Neural progenitor cell (in vitro differentiated cells): Measurements from ENCODE around the gene ASTN2. TPM values are rescaled to one million over a fixed set of nuclear protein-coding genes. Genes with fewer than 3 reads are reported as not detected.

Experiments used
- DNase-seq: peaks from one replicate; pipeline ENCODE4 v3.0.0-alpha.2; 2016; ENCODE audit warnings: low spot score
- H2AFZ ChIP-seq: fragments of 200-600 bp; sonication (generic); replicated peaks from 2 replicates; pipeline ENCODE4 v1.6.1; 2016; ENCODE audit warnings: antibody characterized with exemption
- H3F3A ChIP-seq: fragments of 200-600 bp; sonication (generic); 2 replicates; pipeline ENCODE4 v1.6.1; 2016; ENCODE audit warnings: antibody characterized with exemption, low read depth
- H3K27ac ChIP-seq: fragments of 200-600 bp; sonication (generic); 2 replicates; pipeline ENCODE4 v1.5.1; 2016; ENCODE audit warnings: mild to moderate bottlenecking
- H3K27me3 ChIP-seq: fragments of 200-600 bp; sonication (generic); 2 replicates; pipeline ENCODE4 v1.6.1; 2016; ENCODE audit warnings: mild to moderate bottlenecking, moderate library complexity
- H3K36me3 ChIP-seq: fragments of 200-600 bp; sonication (generic); 2 replicates; pipeline ENCODE4 v1.5.1; 2016
- H3K4me1 ChIP-seq: fragments of 200-600 bp; sonication (generic); 2 replicates; pipeline ENCODE4 v1.6.1; 2016; ENCODE audit warnings: mixed run types
- H3K4me2 ChIP-seq: fragments of 200-600 bp; sonication (generic); 2 replicates; pipeline ENCODE4 v1.6.1; 2016
- H3K4me3 ChIP-seq: fragments of 200-600 bp; sonication (generic); 2 replicates; pipeline ENCODE4 v1.5.1; 2016
- H3K79me2 ChIP-seq: fragments of 200-600 bp; sonication (generic); 2 replicates; pipeline ENCODE4 v1.6.1; 2016; ENCODE audit warnings: low read depth
- H3K9ac ChIP-seq: fragments of 200-600 bp; sonication (generic); 2 replicates; pipeline ENCODE4 v1.6.1; 2016
- H3K9me3 ChIP-seq: fragments of 200-600 bp; sonication (generic); 2 replicates; pipeline ENCODE4 v1.5.1; 2016; ENCODE audit warnings: low read depth
- H4K20me1 ChIP-seq: fragments of 200-600 bp; sonication (generic); 2 replicates; pipeline ENCODE4 v1.6.1; 2016; ENCODE audit warnings: low read depth
- H3K27ac Mint-ChIP-seq: 3 replicates; pipeline ENCODE4 v1.8.0; 2021; ENCODE audit warnings: mixed read lengths
- H3K27me3 Mint-ChIP-seq: 2 replicates; pipeline ENCODE4 v1.8.0; 2022; ENCODE audit warnings: low read depth, mild to moderate bottlenecking, inconsistent platforms, moderate library complexity, mixed read lengths; ENCODE audit not compliant: insufficient read depth
- H3K36me3 Mint-ChIP-seq: 3 replicates; pipeline ENCODE4 v1.8.0; 2021; ENCODE audit warnings: mixed read lengths
- H3K4me1 Mint-ChIP-seq: 3 replicates; pipeline ENCODE4 v1.8.0; 2021; ENCODE audit warnings: mixed read lengths
- H3K4me3 Mint-ChIP-seq: 3 replicates; pipeline ENCODE4 v1.8.0; 2021; ENCODE audit warnings: mild to moderate bottlenecking, moderate library complexity, mixed read lengths
- H3K9me3 Mint-ChIP-seq: 3 replicates; pipeline ENCODE4 v1.8.0; 2020; ENCODE audit warnings: mixed read lengths
- EZH2 ChIP-seq: fragments of 200-600 bp; sonication (generic); IDR thresholded peaks from 2 replicates; pipeline ENCODE4 v1.6.1; 2017; ENCODE audit warnings: antibody characterized with exemption, mild to moderate bottlenecking, moderate library complexity
- EZH2phosphoT487 ChIP-seq: fragments of 200-600 bp; sonication (generic); IDR thresholded peaks from 2 replicates; pipeline ENCODE4 v1.6.1; 2017; ENCODE audit warnings: antibody characterized with exemption
- total RNA-seq: library from RNA; depleted of rRNA; stranded (reverse); fragments of >200 nt; gene quantifications from 2 replicates; pipeline ENCODE4 v1.2.3, GENCODE V29; 2015; ENCODE audit warnings: low replicate concordance
- TF ChIP-seq, protein P1 (sequence below): fragments of 200-600 bp; sonication (generic); IDR thresholded peaks from 2 replicates; pipeline ENCODE4 v1.5.1; 2017; ENCODE audit warnings: antibody characterized with exemption, mild to moderate bottlenecking

Gene ASTN2
- total RNA-seq, 1 donor from 2014 or later = 8.0 TPM

GRCh38 chr9:117435630-117436261 lies 20.9 kb upstream of the ASTN2 start:
- H3K9me3 ChIP-seq = no peaks in the 10 kb centered on the region
- no peak overlapping the region for H3K4me3 Mint-ChIP-seq
- H3K27me3 Mint-ChIP-seq = peaks cover 2% of the 10 kb centered on the region
- no peaks in the 10 kb centered on the region for H3K36me3 Mint-ChIP-seq
- H3K4me3 ChIP-seq = no peak overlapping the region
- TF ChIP-seq EZH2 = no peak
- no peak for TF ChIP-seq EZH2phosphoT487
- TF ChIP-seq, protein P1, sequence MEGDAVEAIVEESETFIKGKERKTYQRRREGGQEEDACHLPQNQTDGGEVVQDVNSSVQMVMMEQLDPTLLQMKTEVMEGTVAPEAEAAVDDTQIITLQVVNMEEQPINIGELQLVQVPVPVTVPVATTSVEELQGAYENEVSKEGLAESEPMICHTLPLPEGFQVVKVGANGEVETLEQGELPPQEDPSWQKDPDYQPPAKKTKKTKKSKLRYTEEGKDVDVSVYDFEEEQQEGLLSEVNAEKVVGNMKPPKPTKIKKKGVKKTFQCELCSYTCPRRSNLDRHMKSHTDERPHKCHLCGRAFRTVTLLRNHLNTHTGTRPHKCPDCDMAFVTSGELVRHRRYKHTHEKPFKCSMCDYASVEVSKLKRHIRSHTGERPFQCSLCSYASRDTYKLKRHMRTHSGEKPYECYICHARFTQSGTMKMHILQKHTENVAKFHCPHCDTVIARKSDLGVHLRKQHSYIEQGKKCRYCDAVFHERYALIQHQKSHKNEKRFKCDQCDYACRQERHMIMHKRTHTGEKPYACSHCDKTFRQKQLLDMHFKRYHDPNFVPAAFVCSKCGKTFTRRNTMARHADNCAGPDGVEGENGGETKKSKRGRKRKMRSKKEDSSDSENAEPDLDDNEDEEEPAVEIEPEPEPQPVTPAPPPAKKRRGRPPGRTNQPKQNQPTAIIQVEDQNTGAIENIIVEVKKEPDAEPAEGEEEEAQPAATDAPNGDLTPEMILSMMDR = no peak
- H3K27ac ChIP-seq = no peak overlapping the region
- H3K27ac Mint-ChIP-seq = no peak overlapping the region
- H3F3A ChIP-seq = no peaks in the 10 kb centered on the region
- no peaks in the 10 kb centered on the region for H3K27me3 ChIP-seq
- peaks cover 4% of the 10 kb centered on the region for H3K4me1 ChIP-seq
- H4K20me1 ChIP-seq = no peaks in the 10 kb centered on the region
- no peak overlapping the region for H2AFZ ChIP-seq
- DNase-seq = no peak
- no peak overlapping the region for H3K9ac ChIP-seq
- H3K4me2 ChIP-seq = no peak overlapping the region
- no peaks in the 10 kb centered on the region for H3K79me2 ChIP-seq
- no peaks in the 10 kb centered on the region for H3K9me3 Mint-ChIP-seq
- no peaks in the 10 kb centered on the region for H3K36me3 ChIP-seq
- H3K4me1 Mint-ChIP-seq = no peaks in the 10 kb centered on the region

GRCh38 chr9:117434566-117434965 lies 19.7 kb upstream of the ASTN2 start:
- no peaks in the 10 kb centered on the region for H3K36me3 Mint-ChIP-seq
- Histone ChIP-seq H3K4me3 (no peak overlapping the region), H3K79me2 (no peaks in the 10 kb centered on the region), H2AFZ (no peak overlapping the region), H3K4me2 (no peak overlapping the region), H3K9me3 (no peaks in the 10 kb centered on the region), H3K4me1 (peaks cover 4% of the 10 kb centered on the region), H3K27ac (no peak overlapping the region), H3K9ac (no peak overlapping the region), H3F3A (no peaks in the 10 kb centered on the region), H4K20me1 (no peaks in the 10 kb centered on the region), H3K27me3 (no peaks in the 10 kb centered on the region), H3K36me3 (no peaks in the 10 kb centered on the region)
- H3K4me1 Mint-ChIP-seq = no peaks in the 10 kb centered on the region
- H3K9me3 Mint-ChIP-seq = no peaks in the 10 kb centered on the region
- H3K27ac Mint-ChIP-seq = no peak overlapping the region
- H3K27me3 Mint-ChIP-seq = peaks cover 5% of the 10 kb centered on the region
- TF ChIP-seq EZH2phosphoT487 = no peak
- TF ChIP-seq EZH2 = no peak
- TF ChIP-seq, protein P1 = no peak
- H3K4me3 Mint-ChIP-seq = no peak overlapping the region
- peak; percentile 31 for DNase-seq

DNA sequence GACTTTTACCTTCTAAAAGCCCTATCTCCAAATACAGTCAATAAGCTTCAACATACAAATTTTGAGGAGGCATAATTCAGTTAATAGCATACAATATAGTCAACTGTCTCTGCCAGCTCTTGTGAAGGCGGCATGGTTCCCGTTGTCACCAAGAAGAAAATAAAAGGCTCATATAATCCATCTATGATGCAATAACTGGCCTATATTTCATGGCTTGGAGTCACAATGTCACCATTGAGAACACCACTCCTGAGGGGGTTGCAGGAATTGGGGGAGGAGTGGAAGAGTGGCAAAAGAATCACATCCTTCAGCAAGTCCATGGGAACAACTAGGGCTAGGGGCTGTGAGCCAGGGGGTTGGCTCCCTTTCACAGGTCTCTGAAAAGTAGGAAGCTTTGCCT lies 16.0 kb upstream of the ASTN2 start:
- Histone ChIP-seq H3K9me3 (no peaks in the 10 kb centered on the region), H3K9ac (no peak overlapping the region), H3K27me3 (no peaks in the 10 kb centered on the region), H3K4me3 (no peak overlapping the region), H3F3A (no peaks in the 10 kb centered on the region), H2AFZ (no peak overlapping the region), H4K20me1 (no peaks in the 10 kb centered on the region), H3K4me2 (no peak overlapping the region), H3K36me3 (no peaks in the 10 kb centered on the region), H3K79me2 (no peaks in the 10 kb centered on the region), H3K4me1 (peaks cover 4% of the 10 kb centered on the region), H3K27ac (no peak overlapping the region)
- H3K27ac Mint-ChIP-seq = no peak overlapping the region
- no peak for DNase-seq
- H3K36me3 Mint-ChIP-seq = no peaks in the 10 kb centered on the region
- no peaks in the 10 kb centered on the region for H3K4me1 Mint-ChIP-seq
- H3K4me3 Mint-ChIP-seq = no peak overlapping the region
- H3K9me3 Mint-ChIP-seq = no peaks in the 10 kb centered on the region
- peaks cover 5% of the 10 kb centered on the region for H3K27me3 Mint-ChIP-seq
- TF ChIP-seq, protein P1 = no peak
- TF ChIP-seq EZH2phosphoT487 = no peak
- TF ChIP-seq EZH2 = no peak
